CD4-positive, alpha-beta T cell treated with Interleukin-6 at 100 ng/mL for 8 hours (primary cell): Measurements from ENCODE around the gene CLRN1.

ENCODE experiments used
- DNase-seq: peaks from one replicate; pipeline ENCODE4 v3.0.0-alpha.2; 2020; ENCODE audit warnings: mixed read lengths, low spot score

The CLRN1 gene

DNA sequence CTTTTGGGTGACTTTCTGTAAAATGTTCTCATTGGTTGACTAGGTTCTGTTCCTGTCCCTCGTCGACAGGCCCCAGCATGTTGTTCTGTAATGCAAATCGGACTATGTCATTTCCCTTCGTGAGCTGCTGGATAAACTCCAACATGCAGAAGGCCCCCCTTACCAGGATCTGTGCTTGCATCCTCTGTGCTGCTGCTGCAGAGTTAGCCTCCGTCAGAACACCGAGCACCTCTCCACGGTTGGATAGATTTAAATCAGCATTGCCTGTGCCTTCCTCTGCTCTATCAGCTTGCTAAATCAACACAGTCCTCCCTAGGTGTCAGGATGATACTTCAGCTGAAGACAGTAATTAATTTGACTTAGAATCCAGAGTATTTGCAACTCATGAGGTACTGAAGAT is 54.6 kb downstream of the CLRN1 start:
- no peak for DNase-seq

DNA sequence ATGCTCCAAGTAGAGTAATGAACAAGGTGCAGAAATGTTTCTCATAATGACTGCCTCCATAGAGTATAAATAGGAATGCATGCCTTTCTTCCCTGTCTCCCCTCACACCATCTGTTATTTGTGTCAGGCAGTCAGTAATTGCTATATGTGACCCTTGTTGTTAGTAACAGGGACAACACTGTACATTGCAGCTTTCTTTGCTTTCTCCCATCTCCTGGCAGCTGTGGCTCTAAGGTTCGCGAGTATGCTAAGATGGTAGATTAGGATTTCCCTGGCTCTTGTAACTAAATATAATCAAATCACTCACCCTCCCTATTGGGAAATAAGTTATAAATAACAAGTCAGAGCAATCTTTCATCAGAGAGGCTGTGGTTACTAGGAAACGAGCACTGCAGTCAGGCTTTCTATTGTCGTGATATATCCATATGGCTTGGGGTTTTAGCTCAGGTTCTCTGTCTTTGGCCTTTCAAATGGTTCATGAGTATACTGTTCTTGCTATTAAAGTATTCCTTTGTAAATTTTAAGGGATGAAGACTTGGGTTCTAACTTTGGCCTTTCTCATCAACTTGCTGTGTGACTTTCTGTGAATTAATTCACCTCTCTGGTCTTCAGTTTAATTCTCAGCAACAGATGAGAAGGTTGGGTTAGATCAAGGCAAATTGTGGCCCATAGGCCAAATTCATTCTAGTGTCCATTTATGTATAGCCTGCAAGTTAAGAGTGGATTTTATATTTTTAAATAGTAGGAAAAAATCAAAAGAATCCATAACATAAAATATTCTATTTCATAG is 59.2 kb downstream of the CLRN1 start:
- DNase-seq = no peak

DNA sequence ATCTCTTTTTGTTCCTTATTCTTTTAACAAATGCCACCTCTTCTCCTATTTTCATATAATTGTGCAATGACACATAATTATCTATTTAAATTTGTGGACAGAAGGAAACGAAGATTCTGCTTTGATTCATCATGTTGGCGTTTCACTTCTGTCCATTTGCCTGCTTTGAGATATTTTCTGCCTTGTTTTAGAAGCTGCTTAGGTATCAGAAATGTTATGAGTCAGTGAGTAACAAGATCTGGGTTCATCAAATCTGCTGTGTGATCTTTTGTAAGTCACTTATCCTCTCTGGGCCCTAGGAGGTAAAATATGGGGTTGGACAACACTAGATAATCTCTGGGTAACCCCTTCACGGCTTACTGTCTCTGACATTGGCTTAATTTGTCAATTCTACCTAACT is 60.0 kb downstream of the CLRN1 start:
- no peak for DNase-seq

DNA sequence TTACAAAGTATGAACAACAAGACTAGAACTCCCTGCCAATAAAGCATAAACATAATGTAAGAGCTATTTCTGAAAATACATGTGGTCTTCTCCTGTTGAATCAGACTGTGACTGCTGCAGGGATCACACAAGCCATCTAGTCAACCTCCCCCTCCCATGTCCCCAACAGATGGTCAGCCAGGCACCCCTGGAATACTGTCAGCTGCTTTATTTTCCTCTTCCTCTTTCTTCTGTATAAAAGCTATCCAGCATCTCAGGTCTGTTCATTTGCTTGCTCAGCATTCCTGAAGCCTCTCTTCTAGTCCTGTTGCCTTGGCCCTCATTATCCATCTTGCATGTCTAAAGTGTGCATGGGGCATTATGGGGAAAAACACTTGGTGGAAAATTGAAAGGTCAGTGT is 60.8 kb downstream of the CLRN1 start:
- no peak for DNase-seq

DNA sequence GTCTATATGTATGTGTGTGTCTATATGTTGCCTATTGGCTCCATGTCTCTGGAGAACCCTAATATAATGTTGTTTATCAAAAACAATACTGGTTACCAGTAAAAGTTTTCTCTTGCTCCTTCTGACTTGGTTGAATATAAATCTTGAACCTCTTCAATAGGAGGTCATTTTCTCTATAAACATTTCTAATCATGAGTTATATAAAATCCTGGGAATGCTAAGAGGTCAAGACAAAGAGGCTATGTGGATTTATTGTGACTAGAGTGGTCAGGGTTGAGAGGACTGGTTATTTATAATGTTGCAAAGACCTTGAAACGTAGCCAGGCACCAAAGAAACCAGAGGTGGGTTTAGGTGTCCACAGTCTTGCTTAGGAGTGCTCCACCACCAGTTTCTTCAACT is 66.1 kb downstream of the CLRN1 start:
- no peak for DNase-seq

DNA sequence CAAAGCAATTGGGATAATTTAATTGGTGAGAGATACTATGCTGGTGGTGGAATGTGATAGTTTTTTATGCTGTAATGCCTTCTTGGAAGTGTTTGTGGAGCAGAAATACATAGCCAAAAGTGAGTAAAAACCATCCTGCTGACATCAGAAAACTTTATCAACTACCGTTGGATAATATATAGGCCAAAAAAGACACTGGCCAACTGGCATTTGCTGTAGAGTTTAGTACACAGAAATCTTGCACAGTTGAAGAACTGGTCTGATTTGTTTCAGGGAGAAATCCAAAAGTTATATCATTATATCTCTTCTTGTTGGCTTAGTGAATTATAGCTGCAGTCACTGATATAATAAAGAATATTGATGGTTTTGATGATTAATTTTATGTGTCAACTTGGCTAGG is 66.8 kb downstream of the CLRN1 start:
- no peak for DNase-seq

DNA sequence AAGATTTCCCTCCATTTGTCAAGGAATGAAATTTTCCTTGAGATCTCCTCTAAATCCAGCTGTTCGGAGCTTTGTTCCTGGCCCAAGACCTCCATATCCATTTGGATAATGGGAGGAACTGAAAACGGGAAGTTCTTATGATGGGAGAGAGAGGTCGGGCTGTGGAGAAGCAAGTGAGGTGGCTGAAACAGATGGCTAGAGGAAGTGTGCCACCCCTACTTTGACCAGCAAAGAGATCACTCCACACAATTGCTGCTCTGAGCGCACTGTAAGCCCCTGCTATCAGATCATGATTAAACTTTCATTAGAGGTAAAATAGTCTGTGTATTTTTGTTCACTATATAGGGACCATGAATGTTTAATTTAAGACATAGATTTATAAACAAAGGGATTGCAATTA is 67.2 kb downstream of the CLRN1 start, which contains the start of gene MINDY4B:
MINDY4B (minus strand) TSS at position 101 of the 400 bp plus-strand sequence; CDS start at position 101, 0 bp downstream.
- no peak for DNase-seq

DNA sequence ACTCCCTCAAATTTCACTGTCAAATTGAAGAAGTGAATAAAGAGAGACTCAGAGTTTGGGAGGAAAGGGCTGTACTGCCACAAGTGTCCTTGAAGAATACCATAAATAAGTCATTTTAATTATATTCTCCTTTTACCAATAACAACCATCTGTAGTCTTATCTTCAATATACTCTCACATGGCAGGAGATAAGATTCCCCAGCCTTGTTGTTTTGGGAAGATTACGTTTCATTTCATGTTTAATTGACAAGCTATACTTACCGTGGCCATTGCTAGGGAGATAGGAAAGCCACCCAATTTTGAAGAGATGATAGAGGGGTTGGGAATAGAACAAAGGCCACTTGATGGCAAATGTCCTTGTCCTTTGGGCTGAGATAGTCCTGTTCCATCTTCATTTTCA is 69.5 kb downstream of the CLRN1 start:
- DNase-seq = no peak

DNA sequence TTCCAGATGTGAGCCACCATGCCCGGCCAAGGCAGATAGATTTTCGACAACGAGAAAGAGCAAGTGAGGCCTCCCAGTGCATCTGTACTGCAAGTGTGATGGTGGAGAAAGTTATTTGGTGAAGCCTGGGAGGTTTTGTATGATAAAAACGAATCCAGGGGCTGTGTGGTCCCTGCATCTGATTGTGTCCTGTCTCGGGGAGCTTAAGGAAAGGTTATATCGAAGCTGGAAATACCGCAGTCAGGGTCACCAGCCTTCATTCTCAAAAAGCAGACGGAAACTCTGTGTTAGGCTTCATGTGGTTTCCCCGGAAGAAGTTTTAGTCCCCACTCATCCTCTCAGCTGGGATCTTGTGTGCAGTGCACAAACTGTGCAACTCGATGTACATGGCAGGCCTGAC is 70.7 kb downstream of the CLRN1 start:
- no peak for DNase-seq

DNA sequence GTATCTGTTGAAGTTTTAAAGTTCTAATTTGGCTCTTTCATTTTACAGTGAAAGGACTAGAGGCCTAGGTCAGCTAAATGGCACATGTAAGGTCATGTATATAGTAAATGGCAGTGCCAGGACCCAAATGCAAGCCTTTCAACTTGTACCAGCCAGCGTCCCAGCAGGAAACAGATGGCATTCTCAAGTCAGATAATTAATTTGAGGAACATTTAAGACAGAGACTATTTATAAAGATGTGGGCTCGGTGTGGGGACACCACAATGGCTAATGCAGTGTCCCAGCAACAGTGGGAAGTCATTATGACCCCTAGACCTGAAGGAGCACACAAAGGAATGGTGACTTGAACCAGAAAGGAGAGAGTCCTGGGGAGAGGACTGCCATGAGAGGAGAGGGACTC is 73.4 kb downstream of the CLRN1 start:
- no peak for DNase-seq

DNA sequence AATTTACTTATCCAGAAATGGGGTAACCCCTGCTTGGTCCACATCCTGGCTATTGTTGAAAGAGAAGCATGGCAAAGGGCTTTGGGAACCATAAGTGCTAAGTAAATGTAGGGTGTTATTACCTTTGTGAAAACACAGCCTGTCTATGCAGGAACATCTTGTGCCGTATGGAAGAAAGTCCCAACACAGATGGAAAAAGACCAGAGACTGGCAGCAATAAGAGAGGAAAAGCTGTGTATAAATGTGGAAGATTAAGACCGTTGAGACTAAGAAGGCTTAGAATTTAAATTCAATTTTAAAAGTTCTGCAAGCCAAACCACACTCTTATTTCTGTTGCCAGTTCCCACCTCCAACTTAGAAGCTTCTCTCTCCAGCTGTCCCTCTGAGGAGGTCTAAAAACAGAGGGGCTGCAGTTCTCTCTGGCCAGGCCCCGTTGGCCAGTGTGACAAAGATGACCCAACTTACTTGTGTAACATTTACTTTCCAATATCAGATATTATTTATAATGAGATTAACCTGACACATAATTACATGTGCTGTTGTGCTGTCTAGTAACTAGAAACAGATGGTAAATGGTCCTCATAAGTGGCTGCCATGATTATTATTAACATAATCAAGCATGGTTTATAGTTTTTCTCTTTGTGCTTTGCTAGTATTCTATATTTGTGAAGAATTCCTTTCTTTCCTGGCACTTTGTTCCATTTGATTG is 74.3 kb downstream of the CLRN1 start:
- no peak for DNase-seq

DNA sequence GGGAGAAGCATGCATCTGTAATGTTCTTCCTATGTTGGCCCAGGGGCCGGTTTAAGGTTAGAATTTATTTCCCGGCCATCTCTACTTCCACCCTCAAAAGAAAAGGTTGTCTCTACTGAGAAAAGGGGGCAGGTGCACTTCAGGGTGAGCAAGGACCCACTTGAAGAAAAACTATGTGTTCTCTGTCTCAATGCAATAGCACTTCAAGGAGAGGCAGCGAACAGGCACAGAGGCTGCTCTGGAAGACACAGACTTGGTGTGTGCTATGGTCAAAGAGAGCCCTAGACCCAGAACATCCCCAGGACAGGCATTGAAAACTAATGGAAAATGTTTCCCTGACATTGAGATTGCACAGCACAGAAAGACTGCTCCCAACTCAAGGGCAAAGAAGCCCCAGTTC is 74.9 kb downstream of the CLRN1 start:
- no peak for DNase-seq

DNA sequence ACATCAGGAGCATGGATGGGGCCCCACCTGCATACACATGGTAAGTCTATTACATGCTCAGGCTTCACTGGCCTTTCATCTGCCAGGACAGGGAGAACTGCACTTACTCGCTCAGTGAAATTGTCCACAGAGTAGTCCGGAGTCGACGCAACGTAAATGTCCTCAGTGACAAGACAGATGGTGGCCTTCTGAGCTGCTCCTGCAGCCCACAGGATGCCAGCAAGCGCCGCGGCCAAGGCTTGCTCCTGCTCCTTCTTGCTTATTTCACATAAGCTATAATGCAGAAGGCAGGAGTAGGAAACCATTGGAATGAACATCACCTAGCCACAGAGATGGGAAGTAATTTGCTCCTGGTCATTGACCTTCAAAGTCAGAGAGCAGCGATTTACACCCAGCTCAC is 81.7 kb downstream of the CLRN1 start:
- no peak for DNase-seq

DNA sequence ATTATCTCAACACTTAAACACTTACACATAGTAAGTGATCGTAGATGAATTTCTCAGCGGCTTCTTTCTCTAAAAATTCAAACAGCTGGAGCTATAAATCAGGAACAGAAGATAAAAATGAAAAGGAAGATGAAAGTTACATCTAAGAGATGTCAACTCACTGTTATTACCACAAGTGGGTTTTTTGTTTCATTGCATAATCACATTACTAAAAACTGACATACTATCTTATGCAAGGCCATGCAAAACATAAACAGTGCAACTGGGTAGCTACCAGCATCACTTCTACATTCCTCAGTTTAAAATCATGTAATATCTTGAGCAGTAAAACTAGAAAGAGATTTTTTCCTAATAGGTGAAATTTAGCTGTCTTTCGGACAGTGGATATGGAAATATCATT is 82.2 kb downstream of the CLRN1 start:
- DNase-seq = no peak

DNA sequence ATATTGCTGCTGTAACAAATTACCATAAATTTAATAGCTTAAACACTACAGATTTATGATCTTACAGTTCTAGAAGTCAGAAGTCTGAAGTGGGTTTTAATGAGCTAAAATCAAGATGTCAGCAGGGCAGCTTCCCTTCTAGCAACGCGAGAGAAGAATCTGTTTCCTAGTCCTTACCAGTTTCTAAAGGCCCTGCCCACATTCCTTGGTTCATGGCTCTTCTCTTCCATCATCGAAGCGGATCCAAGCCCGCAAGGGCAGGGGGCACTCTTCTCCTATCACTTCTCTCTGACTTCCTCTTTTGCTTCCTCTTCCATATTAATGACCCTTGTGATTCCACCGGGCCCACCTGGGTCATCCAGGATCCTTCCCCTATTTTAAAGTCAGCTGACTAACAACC is 83.4 kb downstream of the CLRN1 start:
- no peak for DNase-seq

DNA sequence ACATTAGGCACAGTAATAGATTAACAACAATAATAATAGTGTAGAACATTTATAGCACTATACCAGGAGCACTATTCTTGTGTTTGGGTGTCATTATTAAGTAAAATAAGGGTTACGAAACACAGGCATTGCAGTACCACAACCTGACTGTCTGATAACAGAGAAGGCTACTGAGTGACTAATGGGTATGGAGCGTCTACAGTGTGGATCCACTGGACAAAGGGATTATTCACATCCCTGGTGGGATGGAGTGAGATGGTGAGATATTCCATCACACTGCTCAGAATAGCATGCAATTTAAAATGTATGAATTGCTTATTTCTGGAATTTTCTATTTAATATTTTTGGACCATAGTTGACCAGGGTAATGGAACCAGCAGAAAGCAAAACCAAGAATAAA is 85.5 kb downstream of the CLRN1 start:
- DNase-seq = no peak

DNA sequence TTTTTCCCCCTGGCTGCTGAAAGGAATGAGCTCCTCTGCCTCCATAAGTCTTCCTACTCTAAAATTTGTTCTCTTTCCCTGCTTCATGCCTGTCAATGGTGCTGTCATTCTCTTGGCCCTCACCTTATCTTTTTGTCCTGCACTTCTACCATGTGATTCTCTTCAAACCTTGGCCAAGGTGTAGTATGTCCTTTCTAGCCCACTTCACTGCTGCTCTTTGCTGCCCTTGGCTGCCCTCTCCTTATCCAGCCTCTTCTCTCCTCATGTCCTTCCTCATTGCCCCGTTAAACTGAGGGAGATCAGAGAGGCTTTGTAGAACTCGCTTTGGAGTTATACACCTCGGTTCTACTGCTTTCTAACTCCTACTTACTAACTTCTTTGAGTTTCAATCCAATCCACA is 87.0 kb downstream of the CLRN1 start:
- no peak for DNase-seq

DNA sequence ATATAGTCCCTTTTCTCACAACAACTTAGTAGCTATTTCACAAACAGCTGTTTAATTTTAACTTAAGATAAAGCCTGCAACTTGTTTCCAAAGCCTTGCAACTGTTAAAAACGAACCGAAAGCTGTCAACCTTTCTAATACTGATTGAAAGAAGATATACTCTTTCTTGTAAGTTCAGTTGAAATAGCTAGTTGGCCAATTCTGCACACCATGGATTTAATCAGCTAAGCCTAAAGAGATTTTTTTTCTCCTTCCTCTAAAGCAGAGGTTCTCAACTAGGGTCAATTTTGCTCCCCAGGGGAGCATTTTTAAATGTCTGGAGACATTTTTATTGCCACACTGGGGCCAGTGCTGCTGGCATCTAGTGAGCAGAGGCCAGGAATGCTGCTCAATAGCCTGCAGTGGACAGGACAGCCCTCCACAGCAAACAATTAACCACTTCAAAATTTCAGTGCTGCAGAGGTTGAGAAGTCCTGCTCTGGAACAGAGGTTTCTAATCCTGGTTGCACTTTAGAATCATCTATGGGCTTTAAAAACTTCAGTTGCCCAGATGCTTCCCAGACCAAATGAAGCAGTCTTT is 93.4 kb downstream of the CLRN1 start:
- DNase-seq = no peak

DNA sequence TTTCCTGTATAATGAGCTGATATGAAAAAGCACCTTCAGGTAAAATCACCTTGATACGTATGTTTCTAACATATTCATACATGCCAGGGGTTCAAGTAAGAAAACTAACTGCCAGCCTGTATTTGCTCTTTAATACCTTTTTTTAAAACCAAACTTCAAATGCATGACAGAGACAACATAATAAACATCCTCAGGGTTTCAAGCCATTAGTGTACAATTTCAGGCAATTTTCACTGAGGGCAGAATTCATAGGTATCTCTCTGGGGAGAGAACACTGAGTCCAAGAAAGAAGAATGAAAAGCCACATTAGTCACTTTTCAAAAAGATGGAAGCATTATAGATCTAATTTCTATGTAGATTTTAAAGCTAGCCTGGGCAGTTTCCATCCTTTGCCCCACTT is 94.2 kb downstream of the CLRN1 start:
- no peak for DNase-seq

DNA sequence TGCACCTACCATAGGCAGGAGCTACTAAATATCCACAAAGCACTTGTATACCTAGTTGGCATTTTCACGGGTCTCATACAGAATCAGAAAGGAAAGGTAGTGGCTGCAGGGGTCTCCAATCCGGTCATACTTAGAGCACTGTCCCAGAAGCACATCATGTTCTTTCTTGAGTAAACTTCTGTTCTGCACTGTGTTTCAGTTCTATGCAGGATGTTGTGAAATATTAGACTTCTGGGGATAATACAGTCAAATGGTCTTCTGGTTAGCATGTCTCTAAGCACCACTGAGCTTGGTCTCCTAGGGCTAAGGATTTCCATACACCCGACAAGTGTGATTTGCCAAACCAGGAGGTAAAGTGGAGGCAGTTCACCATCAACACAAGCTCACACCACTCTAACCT is 95.2 kb downstream of the CLRN1 start:
- DNase-seq = no peak

DNA sequence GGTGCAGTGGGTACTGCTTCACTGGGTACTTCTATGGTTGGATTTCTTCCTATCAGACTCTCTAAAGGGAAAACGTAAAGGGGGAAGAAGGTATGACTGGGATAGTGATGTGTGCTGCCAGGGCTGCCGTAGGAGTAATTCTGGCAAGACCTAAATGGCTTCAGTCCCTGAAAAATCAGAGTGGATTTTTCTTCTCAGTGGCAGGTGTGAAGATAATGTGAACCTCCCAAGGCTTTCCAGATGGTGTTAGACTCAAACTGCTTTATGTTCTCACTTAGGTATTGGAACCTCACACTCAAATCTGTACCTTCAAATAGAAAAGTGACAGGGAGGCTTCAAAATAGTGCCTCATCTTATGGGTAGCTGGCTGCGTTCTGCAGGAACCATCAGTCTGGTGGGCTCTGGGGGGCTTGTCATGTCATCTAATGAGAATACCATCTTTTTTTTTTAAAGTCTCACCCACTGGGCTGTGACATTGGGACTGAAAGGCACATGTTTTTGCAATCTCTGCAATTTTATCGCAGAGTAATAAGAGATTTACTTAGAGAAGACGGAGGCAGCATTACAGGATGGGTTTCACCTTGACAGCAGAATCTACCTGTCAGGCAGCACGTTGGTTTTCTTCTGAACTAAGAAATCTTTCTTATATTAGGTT is 95.8 kb downstream of the CLRN1 start:
- no peak for DNase-seq
